Activated naive CD4-positive, alpha-beta T cell treated with anti-CD3 and anti-CD28 coated beads, Interleukin-2, amount 10 ng/mL, durations not matched to agents 7 days and 5 days (primary cell): ENCODE data around the gene NKX1-1.
"Not testable (repeated sequence)": the region's sequence is repeated elsewhere in the genome, so short reads cannot be mapped to it uniquely, and the experiment has no call there.

ENCODE experiments used
- CTCF ChIA-PET: fragments of 350-600 bp; sonication (Branson Sonifier 250); formaldehyde crosslinking; loops from one replicate; lab custom pipeline; 2021; ENCODE audit warnings: antibody characterized with exemption; lab: Charles Lee
- DNase-seq: peaks from one replicate; pipeline ENCODE4 v3.0.0-alpha.2; 2020
- H3K27ac Mint-ChIP-seq: one replicate; pipeline ENCODE4 v1.8.0; 2021; ENCODE audit warnings: mild to moderate bottlenecking, moderate library complexity, mixed read lengths
- H3K27me3 Mint-ChIP-seq: one replicate; pipeline ENCODE4 v1.8.0; 2021; ENCODE audit warnings: mild to moderate bottlenecking, mixed read lengths
- H3K36me3 Mint-ChIP-seq: one replicate; pipeline ENCODE4 v1.8.0; 2021; ENCODE audit warnings: mixed read lengths
- H3K4me1 Mint-ChIP-seq: one replicate; pipeline ENCODE4 v1.8.0; 2021; ENCODE audit warnings: mixed read lengths
- H3K4me3 Mint-ChIP-seq: one replicate; pipeline ENCODE4 v1.8.0; 2021; ENCODE audit warnings: mild to moderate bottlenecking, moderate library complexity, mixed read lengths
- H3K9me3 Mint-ChIP-seq: one replicate; pipeline ENCODE4 v1.8.0; 2021; ENCODE audit warnings: mixed read lengths

Gene NKX1-1

GRCh38 chr4:1393866-1394265, 12.4 kb downstream of the NKX1-1 start:
- H3K27me3 Mint-ChIP-seq: peaks cover 4% of the 10 kb centered on the region
- CTCF ChIA-PET: no interaction called here
- H3K4me1 Mint-ChIP-seq: no peaks in the 10 kb centered on the region
- DNase-seq: no peak
- no peak overlapping the region for H3K4me3 Mint-ChIP-seq
- peaks cover 29% of the 10 kb centered on the region for H3K9me3 Mint-ChIP-seq
- H3K27ac Mint-ChIP-seq: no peak overlapping the region
- H3K36me3 Mint-ChIP-seq: peaks cover 9% of the 10 kb centered on the region

GRCh38 chr4:1393363-1393762, 12.9 kb downstream of the NKX1-1 start:
- peaks cover 12% of the 10 kb centered on the region for H3K36me3 Mint-ChIP-seq
- peaks cover 29% of the 10 kb centered on the region for H3K9me3 Mint-ChIP-seq
- H3K27ac Mint-ChIP-seq, H3K4me3 Mint-ChIP-seq, CTCF ChIA-PET, H3K27me3 Mint-ChIP-seq, DNase-seq, H3K4me1 Mint-ChIP-seq: not testable (repeated sequence)

GRCh38 chr4:1385373-1386340, 20.6 kb downstream of the NKX1-1 start:
- peaks cover 12% of the 10 kb centered on the region for H3K36me3 Mint-ChIP-seq
- no peaks in the 10 kb centered on the region for H3K27me3 Mint-ChIP-seq
- no peaks in the 10 kb centered on the region for H3K4me1 Mint-ChIP-seq
- CTCF ChIA-PET: no interaction called here
- H3K27ac Mint-ChIP-seq: no peak overlapping the region
- peaks cover 8% of the 10 kb centered on the region for H3K9me3 Mint-ChIP-seq
- DNase-seq: no peak
- no peak overlapping the region for H3K4me3 Mint-ChIP-seq

GRCh38 chr4:1384675-1385372, 21.4 kb downstream of the NKX1-1 start:
- Mint-ChIP-seq H3K4me1 (no peaks in the 10 kb centered on the region), H3K36me3 (peaks cover 12% of the 10 kb centered on the region), H3K4me3 (no peak overlapping the region), H3K9me3 (peaks cover 8% of the 10 kb centered on the region), H3K27ac (no peak overlapping the region), H3K27me3 (no peaks in the 10 kb centered on the region)
- no peak for DNase-seq
- CTCF ChIA-PET: no interaction called here

GRCh38 chr4:1383728-1384591, 22.3 kb downstream of the NKX1-1 start:
- Mint-ChIP-seq H3K27me3 (no peaks in the 10 kb centered on the region), H3K36me3 (peaks cover 11% of the 10 kb centered on the region)

GRCh38 chr4:1382776-1383727, 23.2 kb downstream of the NKX1-1 start:
- H3K4me1 Mint-ChIP-seq: no peaks in the 10 kb centered on the region
- H3K9me3 Mint-ChIP-seq: no peaks in the 10 kb centered on the region
- no peak for DNase-seq
- H3K27ac Mint-ChIP-seq: no peak overlapping the region
- no peaks in the 10 kb centered on the region for H3K27me3 Mint-ChIP-seq
- H3K4me3 Mint-ChIP-seq: no peak overlapping the region
- CTCF ChIA-PET: no interaction called here
- peaks cover 6% of the 10 kb centered on the region for H3K36me3 Mint-ChIP-seq

More at GRCh38 chr4:1383728-1384591, 22.3 kb downstream of the NKX1-1 start:
- no peak for DNase-seq
- H3K4me1 Mint-ChIP-seq: no peaks in the 10 kb centered on the region
- no peak overlapping the region for H3K4me3 Mint-ChIP-seq
- CTCF ChIA-PET: no interaction called here
- H3K27ac Mint-ChIP-seq: no peak overlapping the region
- H3K9me3 Mint-ChIP-seq: peaks cover 6% of the 10 kb centered on the region

- no peak for DNase-seq
- no peaks in the 10 kb centered on the region for H3K27me3 Mint-ChIP-seq
- no peaks in the 10 kb centered on the region for H3K4me1 Mint-ChIP-seq
- no peaks in the 10 kb centered on the region for H3K36me3 Mint-ChIP-seq
- CTCF ChIA-PET: interaction anchor here (0.7 kb wide), 1 partner anchor 123 kb away, joined by 3 read pairs; no protein-coding TSS in a partner anchor
- H3K9me3 Mint-ChIP-seq: no peaks in the 10 kb centered on the region
- H3K27ac Mint-ChIP-seq: no peak overlapping the region
- H3K4me3 Mint-ChIP-seq: no peak overlapping the region
Observed at GRCh38 chr4:1381944-1382541, 24.2 kb downstream of the NKX1-1 start.

- Mint-ChIP-seq H3K27ac (no peak overlapping the region), H3K4me1 (no peaks in the 10 kb centered on the region), H3K36me3 (no peaks in the 10 kb centered on the region), H3K27me3 (no peaks in the 10 kb centered on the region), H3K4me3 (no peak overlapping the region), H3K9me3 (no peaks in the 10 kb centered on the region)
- CTCF ChIA-PET: interaction anchor here (0.7 kb wide), 1 partner anchor 122 kb away, joined by 3 read pairs; no protein-coding TSS in a partner anchor
- no peak for DNase-seq
Observed at GRCh38 chr4:1381181-1381621, 25.0 kb downstream of the NKX1-1 start.

- CTCF ChIA-PET: no interaction called here
- Mint-ChIP-seq H3K27me3 (no peaks in the 10 kb centered on the region), H3K36me3 (no peaks in the 10 kb centered on the region), H3K27ac (no peak overlapping the region), H3K4me3 (no peak overlapping the region), H3K9me3 (no peaks in the 10 kb centered on the region), H3K4me1 (no peaks in the 10 kb centered on the region)
- DNase-seq: no peak
Observed at GRCh38 chr4:1380368-1381151, 25.7 kb downstream of the NKX1-1 start.

- DNase-seq: no peak
- H3K9me3 Mint-ChIP-seq: no peaks in the 10 kb centered on the region
- no peak overlapping the region for H3K4me3 Mint-ChIP-seq
- H3K4me1 Mint-ChIP-seq: no peaks in the 10 kb centered on the region
- no peaks in the 10 kb centered on the region for H3K27me3 Mint-ChIP-seq
- H3K36me3 Mint-ChIP-seq: no peaks in the 10 kb centered on the region
- CTCF ChIA-PET: no interaction called here
- no peak overlapping the region for H3K27ac Mint-ChIP-seq
Observed at GRCh38 chr4:1379801-1380331, 26.4 kb downstream of the NKX1-1 start.

GRCh38 chr4:1379351-1379781, 26.9 kb downstream of the NKX1-1 start:
- H3K36me3 Mint-ChIP-seq: no peaks in the 10 kb centered on the region
- no peak overlapping the region for H3K4me3 Mint-ChIP-seq
- H3K27ac Mint-ChIP-seq: no peak overlapping the region
- H3K4me1 Mint-ChIP-seq: no peaks in the 10 kb centered on the region
- H3K9me3 Mint-ChIP-seq: no peaks in the 10 kb centered on the region
- CTCF ChIA-PET: no interaction called here
- H3K27me3 Mint-ChIP-seq: no peaks in the 10 kb centered on the region
- no peak for DNase-seq
